ENCODE results near the gene SHISA8. TPM values are rescaled to one million over a fixed set of nuclear protein-coding genes. Genes with fewer than 3 reads are reported as not detected.
"Not testable (repeated sequence)": the region's sequence is repeated elsewhere in the genome, so short reads cannot be mapped to it uniquely, and the experiment has no call there.

SHISA8 gene
- total RNA-seq, 1 experiment from 2014 or later = not detected

DNA sequence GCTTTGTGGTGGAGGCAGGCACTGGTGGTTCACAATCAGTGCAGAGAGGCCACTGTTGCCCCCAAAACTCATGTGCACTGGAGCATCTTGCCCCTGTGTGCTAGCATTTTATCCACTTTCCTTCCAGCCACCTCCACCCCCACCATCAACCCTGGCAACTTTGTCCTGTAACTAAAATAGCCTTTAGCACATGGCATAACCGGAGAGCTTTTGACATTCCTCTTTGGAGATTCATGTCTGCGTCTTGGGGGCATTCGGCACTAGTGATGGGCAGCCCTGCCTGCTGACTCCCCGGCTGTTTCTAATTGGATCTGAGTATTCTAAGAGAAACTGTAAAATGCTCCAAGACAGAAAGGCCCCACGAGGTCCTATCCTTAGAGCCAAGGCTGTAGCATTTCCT lies 15.8 kb downstream of the SHISA8 start:
- no peak for DNase-seq (ENCODE audit: low read depth)

GRCh38 chr22:41898645-41899044 lies 16.2 kb downstream of the SHISA8 start:
- DNase-seq (ENCODE audit: low read depth) = no peak

- DNase-seq (ENCODE audit: low read depth) = no peak
Observed at GRCh38 chr22:41893591-41894375, 21.1 kb downstream of the SHISA8 start.

GRCh38 chr22:41892721-41893120 lies 22.2 kb downstream of the SHISA8 start:
- no peak for DNase-seq (ENCODE audit: low read depth)

DNA sequence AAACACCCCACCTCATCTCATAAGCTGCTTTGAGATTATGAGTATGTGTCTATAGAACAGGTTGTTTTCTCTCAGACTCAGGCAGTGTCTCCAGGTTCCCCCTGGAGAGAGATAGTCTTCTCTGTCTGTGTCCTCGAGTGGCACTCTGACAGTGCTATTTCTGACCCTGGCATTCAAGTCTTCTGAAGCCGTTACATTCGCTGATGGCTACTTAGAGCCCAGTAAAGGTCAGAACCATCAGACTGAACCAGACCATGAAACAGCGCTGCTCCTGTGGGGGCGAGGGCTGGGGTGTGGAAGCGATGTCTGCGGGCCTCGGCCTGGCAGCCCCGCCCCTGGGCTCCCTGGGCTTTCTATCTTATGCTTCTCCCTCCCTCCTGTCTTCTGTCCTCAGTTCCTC lies 23.5 kb downstream of the SHISA8 start:
- no peak for DNase-seq (ENCODE audit: low read depth)

GRCh38 chr22:41888627-41889200 lies 26.2 kb downstream of the SHISA8 start:
- DNase-seq (ENCODE audit: low read depth) = no peak

DNA sequence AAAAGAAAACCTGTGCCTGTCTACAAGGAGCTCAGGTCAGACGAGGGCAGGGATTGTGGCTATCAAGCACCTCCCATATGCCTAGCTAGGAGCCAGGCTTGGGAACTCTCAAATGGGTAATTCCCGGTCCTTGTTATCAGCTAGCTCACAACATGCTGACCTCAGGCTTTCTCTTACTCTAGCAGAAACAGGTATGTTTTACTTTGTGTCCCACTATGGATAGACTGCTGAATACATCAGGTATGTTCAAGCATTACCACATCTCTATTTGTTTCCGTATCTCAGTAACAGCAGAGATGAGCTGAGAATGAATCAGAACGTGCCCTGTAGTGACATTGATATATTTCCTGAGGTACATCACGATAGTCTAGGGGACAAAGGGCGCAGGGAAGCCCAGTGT lies 29.4 kb downstream of the SHISA8 start:
- no peak for DNase-seq (ENCODE audit: low read depth)

DNA sequence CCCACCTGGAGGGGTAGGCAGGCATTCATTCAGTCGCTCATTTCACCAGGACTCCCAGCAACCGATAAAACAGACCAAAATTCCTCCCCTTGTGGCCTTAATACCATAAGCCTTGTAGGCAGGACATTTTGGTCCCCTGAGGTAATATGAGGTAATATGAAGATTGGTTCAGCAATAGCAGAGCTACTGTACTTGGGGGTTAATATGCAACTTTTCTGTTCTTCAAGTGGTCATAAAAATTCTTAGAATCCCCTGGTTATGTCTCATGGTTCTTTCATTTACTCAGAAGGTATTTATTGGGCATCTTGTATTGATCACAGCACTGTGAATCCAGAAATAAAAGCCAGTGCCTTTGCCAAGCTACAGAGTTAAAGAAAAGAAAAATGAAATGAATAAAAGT lies 29.8 kb downstream of the SHISA8 start:
- no peak for DNase-seq (ENCODE audit: low read depth)

- no peak for DNase-seq (ENCODE audit: low read depth)
Observed at GRCh38 chr22:41883400-41883799, 31.5 kb downstream of the SHISA8 start.

DNA sequence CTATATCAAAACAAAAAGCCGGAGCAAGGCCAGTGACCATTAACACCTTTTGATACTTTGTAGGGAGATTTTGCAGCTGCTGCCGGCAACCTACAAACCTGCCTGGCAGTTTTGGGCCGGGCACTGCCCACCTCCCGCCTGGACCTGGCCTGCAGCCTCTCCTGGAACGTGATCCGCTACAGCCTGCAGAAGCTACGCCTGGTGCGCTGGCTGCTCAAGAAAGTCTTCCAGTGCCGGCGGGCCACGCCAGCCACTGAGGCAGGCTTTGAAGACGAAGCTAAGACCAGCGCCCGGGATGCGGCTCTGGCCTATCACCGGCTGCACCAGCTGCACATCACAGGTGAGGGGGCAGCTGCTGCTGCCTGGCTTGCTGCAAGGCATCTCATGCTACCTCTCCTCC lies 34.2 kb downstream of the SHISA8 start:
- DNase-seq (ENCODE audit: low read depth) = no peak

GRCh38 chr22:41876675-41877074 lies 38.2 kb downstream of the SHISA8 start:
- no peak for DNase-seq (ENCODE audit: low read depth)

DNA sequence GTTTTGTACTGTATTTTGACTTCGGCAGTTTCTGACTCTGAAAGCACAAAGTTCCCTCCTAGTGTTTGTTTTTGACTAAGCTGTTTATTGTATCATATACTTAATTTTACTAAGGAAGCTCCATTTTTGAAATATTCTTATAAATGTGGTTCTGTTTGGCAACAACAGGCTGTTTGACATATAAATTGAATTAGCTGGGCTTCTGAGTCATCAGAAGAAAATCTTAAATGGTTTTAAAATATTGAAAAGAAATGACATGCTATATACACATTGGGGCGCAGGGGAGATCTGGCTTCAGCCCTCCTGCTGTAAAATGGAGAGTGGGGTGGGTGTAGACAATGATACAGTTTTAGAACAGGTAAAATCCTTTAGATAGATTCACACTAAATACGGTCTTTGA lies 38.6 kb downstream of the SHISA8 start:
- no peak for DNase-seq (ENCODE audit: low read depth)

DNA sequence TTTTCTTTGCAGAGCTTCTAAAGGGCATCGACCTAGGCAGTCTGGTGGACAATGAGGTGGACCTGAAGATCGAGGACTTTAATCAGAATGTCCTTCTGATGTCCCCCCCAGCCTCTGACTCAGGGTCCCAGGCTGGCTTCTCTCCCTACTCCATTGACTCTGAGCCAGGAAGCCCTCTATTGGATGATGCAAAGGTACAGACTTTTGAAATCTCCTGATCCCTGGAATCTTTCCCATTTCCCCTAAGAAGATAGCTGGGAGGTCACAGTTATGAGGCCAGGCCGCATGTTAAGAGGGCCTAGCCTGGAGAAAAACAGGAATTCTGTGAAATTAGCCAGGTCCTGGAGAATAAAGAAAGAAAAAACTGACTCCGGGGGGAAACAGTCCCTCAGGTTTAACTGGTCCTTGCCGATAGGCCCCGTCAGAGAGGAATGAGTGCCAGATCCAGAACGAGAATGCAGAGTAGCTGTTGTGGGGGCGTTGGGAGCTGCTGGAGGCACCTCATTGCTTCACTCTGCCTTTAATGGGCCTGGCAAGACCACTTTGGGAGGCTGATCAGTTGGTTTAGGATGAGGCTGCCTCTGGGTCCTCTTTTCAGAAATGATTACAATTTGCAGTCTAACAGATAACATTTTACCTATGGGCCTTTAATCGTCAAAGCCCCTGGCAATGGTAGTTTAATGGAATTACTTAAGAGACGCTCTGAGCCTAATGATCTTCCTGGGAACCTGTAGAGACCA lies 39.2 kb downstream of the SHISA8 start:
- no peak for DNase-seq (ENCODE audit: low read depth)

GRCh38 chr22:41874090-41874489 lies 40.8 kb downstream of the SHISA8 start:
- no peak for DNase-seq (ENCODE audit: low read depth)

DNA sequence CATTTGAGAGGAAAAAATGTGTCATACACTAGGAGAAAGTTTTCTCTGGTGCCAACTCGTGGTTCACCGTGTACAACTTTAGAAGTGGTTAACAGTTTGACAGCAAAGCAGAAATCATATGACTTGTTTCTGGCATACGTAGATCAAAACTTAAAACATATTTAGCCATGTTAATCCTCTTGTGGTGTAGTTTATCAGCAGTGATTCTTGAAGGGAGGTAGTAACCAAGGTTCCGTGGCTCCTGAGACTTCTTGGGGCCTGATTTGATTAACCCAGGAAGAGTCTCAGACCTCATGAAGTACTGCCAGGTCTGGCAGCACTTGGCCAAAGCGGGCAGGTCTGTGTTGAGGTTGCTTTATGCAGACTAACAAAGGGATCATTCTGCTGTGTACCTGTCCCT lies 41.5 kb downstream of the SHISA8 start:
- no peak for DNase-seq (ENCODE audit: low read depth)

- DNase-seq (ENCODE audit: low read depth) = no peak
Observed at GRCh38 chr22:41870786-41871185, 44.1 kb downstream of the SHISA8 start.

DNA sequence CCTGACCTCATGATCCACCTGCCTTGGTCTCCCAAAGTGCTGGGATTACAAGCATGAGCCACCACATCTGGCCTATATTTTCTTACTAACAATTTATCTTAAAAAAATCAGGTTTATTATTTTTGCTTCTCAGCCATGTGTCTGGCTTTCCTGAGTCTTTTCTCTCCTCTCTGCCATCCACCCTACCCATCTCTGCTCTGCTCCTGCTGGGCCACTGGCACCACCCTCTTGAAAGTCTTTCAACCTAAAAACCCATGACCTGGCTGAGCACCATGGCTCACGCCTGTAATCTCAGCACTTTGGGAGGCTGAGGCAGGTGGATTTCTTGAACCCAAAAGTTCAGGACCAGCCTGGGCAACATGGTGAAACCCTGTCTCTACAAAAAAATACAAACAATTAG lies 44.8 kb downstream of the SHISA8 start:
- DNase-seq (ENCODE audit: low read depth) = not testable (repeated sequence)

DNA sequence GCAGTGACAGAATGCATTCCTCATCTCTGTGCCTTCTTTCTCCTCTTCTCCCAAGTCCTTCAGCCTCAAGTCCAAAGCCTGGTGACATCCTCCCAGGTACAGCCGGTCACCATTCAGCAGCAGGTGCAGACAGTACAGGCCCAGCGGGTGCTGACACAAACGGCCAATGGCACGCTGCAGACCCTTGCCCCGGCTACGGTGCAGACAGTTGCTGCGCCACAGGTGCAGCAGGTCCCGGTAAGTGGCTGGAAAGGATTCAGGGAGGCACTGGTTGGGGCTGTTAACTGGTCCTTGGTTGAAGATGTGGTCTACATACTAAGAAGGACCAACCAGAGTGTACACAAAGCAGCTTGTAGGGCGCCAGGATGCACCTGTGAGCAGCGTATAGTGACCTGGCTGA lies 46.3 kb downstream of the SHISA8 start:
- no peak for DNase-seq (ENCODE audit: low read depth)

GRCh38 chr22:41863472-41863871 lies 51.4 kb downstream of the SHISA8 start:
- DNase-seq (ENCODE audit: low read depth) = no peak

DNA sequence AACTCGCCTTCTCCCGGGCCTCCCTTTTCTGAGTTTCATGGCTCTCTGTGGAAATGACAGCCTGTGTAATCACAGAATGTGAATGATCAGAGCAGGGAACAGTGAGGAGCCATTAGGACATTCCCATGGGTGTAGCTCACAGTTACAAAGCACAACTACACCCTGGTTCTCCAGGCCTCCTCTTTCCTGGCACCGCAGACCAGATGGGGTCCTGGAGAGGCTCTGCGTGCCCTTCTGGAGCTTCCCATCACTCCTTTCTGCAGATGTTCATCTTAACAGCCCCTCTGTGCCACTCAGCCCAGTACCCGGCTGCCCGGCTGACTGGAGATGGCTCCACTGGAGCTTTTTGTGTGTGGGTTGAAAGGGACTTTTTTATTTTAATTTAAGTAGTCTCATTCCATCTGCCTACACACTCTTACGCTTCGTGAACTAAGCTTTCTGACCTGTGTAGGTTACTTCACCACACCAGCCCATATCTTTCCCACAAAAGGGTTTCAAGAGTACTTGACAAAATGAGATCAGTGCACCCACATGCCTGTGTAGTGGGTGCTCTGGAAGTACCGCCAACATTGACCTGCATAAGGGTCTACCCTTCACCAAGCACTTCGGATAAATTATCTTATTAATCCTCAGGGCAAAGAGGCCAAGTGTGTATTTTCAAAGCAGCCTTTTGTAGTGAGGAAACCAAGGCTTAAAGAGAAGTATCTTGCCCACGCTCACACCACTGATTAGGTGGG lies 52.2 kb downstream of the SHISA8 start:
- DNase-seq (ENCODE audit: low read depth) = no peak

- DNase-seq (ENCODE audit: low read depth) = no peak
Observed at GRCh38 chr22:41862160-41862529, 52.7 kb downstream of the SHISA8 start.
